ENCODE results near the gene RNF223. TPM values are rescaled to one million over a fixed set of nuclear protein-coding genes. Genes with fewer than 3 reads are reported as not detected.

The RNF223 gene
- total RNA-seq, 1 donor from 2014 or later: 7.5 TPM

DNA sequence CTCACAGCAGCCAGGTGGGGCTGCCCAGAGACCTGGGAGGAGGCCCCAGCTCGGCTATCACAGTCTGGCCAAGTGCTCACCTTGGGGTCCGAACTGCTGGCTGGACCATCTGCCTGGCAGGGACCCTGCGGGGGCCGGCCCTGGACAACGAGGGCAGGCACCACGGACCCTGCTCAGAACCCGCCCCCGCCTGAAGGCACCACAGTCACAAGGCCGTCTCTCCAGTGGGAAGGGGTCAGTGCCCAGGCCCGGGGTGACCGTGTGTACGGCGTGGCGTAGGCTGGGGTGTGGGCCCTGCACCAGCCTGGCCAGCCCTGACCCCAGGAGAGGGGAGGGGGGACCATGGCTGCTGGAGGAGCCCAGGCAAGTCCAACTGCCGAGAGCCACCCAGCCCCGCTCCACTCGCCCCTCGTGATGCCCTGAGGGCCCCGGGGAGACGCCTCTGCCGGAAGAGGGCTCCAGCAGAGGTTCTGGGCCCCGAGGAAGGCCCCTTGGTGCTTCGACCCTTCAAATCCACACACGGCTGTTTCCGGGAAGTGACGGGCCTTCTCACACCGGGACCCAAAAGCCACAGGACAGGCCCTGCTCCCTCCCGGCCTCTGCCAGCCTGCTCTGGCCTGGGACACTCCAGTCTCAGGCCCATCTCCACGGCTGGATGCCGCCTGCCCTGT, 11.2 kb upstream of the RNF223 start:
- no peaks in the 10 kb centered on the region for H3K27me3 ChIP-seq (ENCODE audit: control insufficient read depth, insufficient read depth, low read length)
- H3K36me3 ChIP-seq (ENCODE audit: control insufficient read depth, insufficient read depth, low read length): no peaks in the 10 kb centered on the region
- DNase-seq (ENCODE audit: low read depth): no peak
- no peak overlapping the region for H3K4me3 ChIP-seq (ENCODE audit: low read depth, low read length)
- TF ChIP-seq, protein P1, sequence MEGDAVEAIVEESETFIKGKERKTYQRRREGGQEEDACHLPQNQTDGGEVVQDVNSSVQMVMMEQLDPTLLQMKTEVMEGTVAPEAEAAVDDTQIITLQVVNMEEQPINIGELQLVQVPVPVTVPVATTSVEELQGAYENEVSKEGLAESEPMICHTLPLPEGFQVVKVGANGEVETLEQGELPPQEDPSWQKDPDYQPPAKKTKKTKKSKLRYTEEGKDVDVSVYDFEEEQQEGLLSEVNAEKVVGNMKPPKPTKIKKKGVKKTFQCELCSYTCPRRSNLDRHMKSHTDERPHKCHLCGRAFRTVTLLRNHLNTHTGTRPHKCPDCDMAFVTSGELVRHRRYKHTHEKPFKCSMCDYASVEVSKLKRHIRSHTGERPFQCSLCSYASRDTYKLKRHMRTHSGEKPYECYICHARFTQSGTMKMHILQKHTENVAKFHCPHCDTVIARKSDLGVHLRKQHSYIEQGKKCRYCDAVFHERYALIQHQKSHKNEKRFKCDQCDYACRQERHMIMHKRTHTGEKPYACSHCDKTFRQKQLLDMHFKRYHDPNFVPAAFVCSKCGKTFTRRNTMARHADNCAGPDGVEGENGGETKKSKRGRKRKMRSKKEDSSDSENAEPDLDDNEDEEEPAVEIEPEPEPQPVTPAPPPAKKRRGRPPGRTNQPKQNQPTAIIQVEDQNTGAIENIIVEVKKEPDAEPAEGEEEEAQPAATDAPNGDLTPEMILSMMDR (IDR thresholded peaks at IDR 0.05; ENCODE audit: insufficient read depth, low read length, poor library complexity, severe bottlenecking): no peak

DNA sequence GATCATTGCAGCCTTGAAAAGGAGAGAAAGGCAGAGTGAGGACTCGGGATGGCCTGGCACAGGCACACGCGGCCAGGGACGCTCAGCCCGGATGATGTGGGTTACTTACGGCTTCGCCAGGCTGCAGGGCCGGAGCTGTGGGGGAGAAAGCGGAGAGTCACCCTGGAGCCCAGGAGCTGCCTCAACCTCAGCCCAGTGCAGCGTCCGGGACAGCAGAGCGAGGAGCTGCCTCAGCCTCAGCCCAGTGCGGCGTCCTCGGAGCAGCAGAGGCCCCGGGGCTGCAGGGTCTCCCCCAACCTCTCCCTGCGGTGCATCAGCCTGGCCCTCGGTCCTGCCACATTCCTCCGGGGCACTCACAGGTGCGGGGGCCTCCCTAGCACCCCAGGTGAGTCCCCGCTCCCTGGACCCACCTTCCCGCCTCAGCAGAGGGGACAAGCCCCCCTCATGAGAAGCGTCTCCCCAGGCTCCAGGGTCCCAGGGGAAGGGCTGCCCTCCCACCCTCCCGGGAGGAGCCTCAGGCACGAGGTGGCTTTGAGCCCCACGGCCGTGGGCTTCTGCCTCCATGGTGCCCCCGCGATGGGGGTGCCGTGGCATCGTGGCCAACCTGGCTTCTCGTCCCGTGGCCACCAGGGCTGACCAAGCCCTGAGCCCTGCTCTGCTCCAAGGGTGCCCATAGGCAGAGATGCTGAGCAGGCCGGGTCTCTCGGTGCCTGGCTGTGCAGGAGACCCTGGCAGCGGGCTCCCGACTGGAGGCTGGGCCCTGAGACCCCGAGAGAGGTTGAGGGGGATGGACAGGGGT, 10.5 kb upstream of the RNF223 start:
- Histone ChIP-seq H3K36me3 (ENCODE audit: control insufficient read depth, insufficient read depth, low read length) (no peaks in the 10 kb centered on the region), H3K27me3 (ENCODE audit: control insufficient read depth, insufficient read depth, low read length) (no peaks in the 10 kb centered on the region), H3K4me3 (ENCODE audit: low read depth, low read length) (no peak overlapping the region)
- DNase-seq (ENCODE audit: low read depth): no peak
- TF ChIP-seq, protein P1 (IDR thresholded peaks at IDR 0.05; ENCODE audit: insufficient read depth, low read length, poor library complexity, severe bottlenecking): no peak

DNA sequence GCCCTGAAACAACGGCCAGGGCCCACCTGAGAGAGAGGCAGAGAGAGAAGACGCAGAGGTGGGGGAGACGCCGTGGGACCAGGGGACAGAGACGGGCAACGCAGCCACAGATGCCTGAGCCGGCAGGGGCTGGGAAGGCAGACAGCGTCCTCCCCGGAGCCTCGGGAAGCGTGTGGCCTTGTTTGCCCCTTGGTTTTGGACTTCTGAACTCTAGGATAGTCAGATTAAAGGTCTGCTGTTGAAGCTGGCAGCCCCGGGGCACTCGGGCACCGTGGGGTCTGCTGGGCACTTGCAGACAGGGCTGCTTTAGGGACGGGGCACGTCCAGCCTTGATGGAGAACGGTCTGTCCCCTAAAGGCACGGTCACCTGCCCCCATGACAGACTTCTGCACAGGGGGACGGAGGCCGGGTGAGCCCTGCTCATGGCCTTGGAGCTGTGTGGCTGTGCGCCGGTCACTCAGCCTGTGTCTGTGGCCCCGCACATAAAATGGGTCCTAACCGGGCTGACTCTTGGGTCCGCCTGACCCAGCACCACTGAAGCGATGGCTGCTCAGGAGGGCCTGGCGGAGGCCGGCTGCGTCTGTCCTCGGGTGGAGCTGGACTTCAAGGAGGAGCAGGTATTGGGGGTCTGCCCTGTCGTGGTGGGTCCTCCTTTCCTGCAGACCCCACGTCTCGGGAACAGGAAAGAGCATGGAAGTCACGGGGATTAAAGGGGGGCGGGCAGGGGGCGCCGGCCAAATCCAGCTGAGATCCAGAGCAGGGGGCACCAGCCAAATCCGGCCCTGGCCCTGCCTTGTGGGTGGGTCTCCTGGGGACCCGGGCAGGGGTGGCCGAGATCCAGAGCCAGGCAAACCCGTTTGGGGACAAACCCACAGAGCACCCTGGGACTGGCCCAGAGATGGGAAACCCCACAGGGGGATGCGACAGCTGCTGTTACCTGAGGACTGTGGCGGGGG, 9.6 kb upstream of the RNF223 start:
- Histone ChIP-seq H3K36me3 (ENCODE audit: control insufficient read depth, insufficient read depth, low read length) (no peaks in the 10 kb centered on the region), H3K4me3 (ENCODE audit: low read depth, low read length) (no peak overlapping the region), H3K27me3 (ENCODE audit: control insufficient read depth, insufficient read depth, low read length) (no peaks in the 10 kb centered on the region)
- TF ChIP-seq, protein P1 (IDR thresholded peaks at IDR 0.05; ENCODE audit: insufficient read depth, low read length, poor library complexity, severe bottlenecking): no peak
- no peak for DNase-seq (ENCODE audit: low read depth)

DNA sequence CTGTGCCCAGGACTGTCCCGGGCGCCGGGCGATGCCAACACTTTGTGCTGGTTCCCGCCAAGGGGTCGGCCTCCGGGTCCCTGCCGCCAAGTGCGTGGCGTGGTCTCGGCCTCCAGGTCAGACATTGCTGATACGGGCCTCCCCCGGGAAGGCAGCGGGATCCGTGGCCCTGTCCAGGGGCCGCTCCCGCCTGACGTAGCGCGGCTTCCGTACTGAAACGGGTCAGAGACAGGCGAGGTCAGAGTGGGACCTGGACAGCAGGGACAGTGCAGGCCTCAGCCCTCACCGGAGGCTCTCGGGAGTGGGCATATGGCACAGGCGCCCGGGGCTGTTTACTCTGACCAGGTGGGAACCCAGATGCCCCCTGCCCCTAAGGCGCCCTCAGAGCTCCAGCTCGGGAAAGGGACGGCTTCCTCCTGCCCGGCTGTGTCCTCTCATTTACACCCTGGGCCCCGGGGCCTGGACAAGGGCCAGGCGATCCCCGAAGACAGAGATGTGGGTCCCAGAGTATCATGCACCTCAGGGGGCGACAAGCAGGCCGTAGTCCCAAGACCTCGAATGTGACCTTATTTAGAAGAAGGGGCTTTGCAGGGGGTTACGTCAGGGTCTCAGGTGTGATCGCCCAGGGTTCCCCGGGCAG, 8.8 kb upstream of the RNF223 start:
- TF ChIP-seq, protein P1 (IDR thresholded peaks at IDR 0.05; ENCODE audit: insufficient read depth, low read length, poor library complexity, severe bottlenecking): no peak
- Histone ChIP-seq H3K27me3 (ENCODE audit: control insufficient read depth, insufficient read depth, low read length) (no peaks in the 10 kb centered on the region), H3K4me3 (ENCODE audit: low read depth, low read length) (no peak overlapping the region), H3K36me3 (ENCODE audit: control insufficient read depth, insufficient read depth, low read length) (no peaks in the 10 kb centered on the region)
- DNase-seq (ENCODE audit: low read depth): no peak

DNA sequence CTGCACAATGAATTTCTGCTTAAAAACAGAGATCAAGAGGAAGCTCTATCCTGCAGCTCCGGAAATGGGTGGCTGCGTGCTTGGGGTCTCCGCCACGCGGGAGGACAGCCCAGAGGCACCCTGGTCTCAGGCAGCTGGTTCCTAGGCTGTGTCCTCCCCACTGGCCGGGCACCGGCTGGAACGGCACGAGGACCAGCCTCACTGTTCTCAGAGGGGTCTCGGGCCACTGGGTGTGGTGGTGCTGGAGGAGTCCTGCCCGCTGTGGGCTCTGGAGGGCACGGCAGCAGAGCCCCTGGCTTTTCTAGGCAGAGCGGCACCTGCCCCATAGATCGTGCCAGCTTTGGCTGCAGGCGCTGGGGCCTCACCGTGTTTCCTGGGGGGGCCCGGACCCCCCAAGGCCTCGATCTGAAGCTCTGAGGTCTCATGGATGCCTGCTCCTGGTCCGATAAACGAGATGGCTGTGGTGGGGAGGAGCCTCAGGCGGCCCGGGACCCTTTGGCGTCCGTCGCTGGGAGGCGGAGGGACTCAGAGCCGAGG, 8.2 kb upstream of the RNF223 start:
- TF ChIP-seq, protein P1 (IDR thresholded peaks at IDR 0.05; ENCODE audit: insufficient read depth, low read length, poor library complexity, severe bottlenecking): no peak
- H3K27me3 ChIP-seq (ENCODE audit: control insufficient read depth, insufficient read depth, low read length): no peaks in the 10 kb centered on the region
- H3K36me3 ChIP-seq (ENCODE audit: control insufficient read depth, insufficient read depth, low read length): no peaks in the 10 kb centered on the region
- no peak for DNase-seq (ENCODE audit: low read depth)
- no peak overlapping the region for H3K4me3 ChIP-seq (ENCODE audit: low read depth, low read length)
